NCI-H446 treated with DMSO at 0.1 percent for 48 hours (cell line): ENCODE data around the gene TANGO6.
"Not testable (repeated sequence)": the region's sequence is repeated elsewhere in the genome, so short reads cannot be mapped to it uniquely, and the experiment has no call there.

ENCODE experiments used
- DNase-seq: peaks from one replicate; lab custom pipeline; 2025; lab: John Stamatoyannopoulos, UW

Gene TANGO6

GRCh38 chr16:69012906-69013305 lies 169.6 kb downstream of the TANGO6 start:
- no peak for DNase-seq

- no peak for DNase-seq
These were observed 170.7 kb downstream of the TANGO6 start for GRCh38 chr16:69013991-69014390.

- DNase-seq: no peak
These were observed 171.5 kb downstream of the TANGO6 start for GRCh38 chr16:69014811-69015210.

- no peak for DNase-seq
These were observed 173.9 kb downstream of the TANGO6 start for GRCh38 chr16:69017036-69017783.

GRCh38 chr16:69019811-69020210 lies 176.5 kb downstream of the TANGO6 start:
- no peak for DNase-seq

GRCh38 chr16:69029121-69029520 lies 185.8 kb downstream of the TANGO6 start:
- no peak for DNase-seq

GRCh38 chr16:69031877-69032301 lies 188.6 kb downstream of the TANGO6 start:
- DNase-seq: no peak

GRCh38 chr16:69033151-69033949 lies 190.0 kb downstream of the TANGO6 start:
- no peak for DNase-seq

GRCh38 chr16:69035375-69035774 lies 192.0 kb downstream of the TANGO6 start:
- no peak for DNase-seq

- DNase-seq: no peak
These were observed 193.2 kb downstream of the TANGO6 start for GRCh38 chr16:69036399-69037091.

- no peak for DNase-seq
These were observed 194.2 kb downstream of the TANGO6 start for GRCh38 chr16:69037373-69038160.

- DNase-seq: no peak
These were observed 196.1 kb downstream of the TANGO6 start for GRCh38 chr16:69039333-69039941.

GRCh38 chr16:69040144-69040909 lies 197.0 kb downstream of the TANGO6 start:
- DNase-seq: no peak

- DNase-seq: no peak
These were observed 205.2 kb downstream of the TANGO6 start for GRCh38 chr16:69048328-69049120.

GRCh38 chr16:69049146-69049545 lies 205.8 kb downstream of the TANGO6 start:
- DNase-seq: no peak

GRCh38 chr16:69049603-69050375 lies 206.5 kb downstream of the TANGO6 start:
- DNase-seq: no peak

GRCh38 chr16:69051517-69051830 lies 208.1 kb downstream of the TANGO6 start:
- not testable (repeated sequence) for DNase-seq

GRCh38 chr16:69055008-69055407 lies 211.7 kb downstream of the TANGO6 start:
- DNase-seq: no peak

- DNase-seq: no peak
These were observed 212.6 kb downstream of the TANGO6 start for GRCh38 chr16:69055980-69056379.
